ENCODE measurements around the gene NRTN.
A peak's percentile ranks its signal among the peaks of the same experiment; 100 is the strongest.

DNA sequence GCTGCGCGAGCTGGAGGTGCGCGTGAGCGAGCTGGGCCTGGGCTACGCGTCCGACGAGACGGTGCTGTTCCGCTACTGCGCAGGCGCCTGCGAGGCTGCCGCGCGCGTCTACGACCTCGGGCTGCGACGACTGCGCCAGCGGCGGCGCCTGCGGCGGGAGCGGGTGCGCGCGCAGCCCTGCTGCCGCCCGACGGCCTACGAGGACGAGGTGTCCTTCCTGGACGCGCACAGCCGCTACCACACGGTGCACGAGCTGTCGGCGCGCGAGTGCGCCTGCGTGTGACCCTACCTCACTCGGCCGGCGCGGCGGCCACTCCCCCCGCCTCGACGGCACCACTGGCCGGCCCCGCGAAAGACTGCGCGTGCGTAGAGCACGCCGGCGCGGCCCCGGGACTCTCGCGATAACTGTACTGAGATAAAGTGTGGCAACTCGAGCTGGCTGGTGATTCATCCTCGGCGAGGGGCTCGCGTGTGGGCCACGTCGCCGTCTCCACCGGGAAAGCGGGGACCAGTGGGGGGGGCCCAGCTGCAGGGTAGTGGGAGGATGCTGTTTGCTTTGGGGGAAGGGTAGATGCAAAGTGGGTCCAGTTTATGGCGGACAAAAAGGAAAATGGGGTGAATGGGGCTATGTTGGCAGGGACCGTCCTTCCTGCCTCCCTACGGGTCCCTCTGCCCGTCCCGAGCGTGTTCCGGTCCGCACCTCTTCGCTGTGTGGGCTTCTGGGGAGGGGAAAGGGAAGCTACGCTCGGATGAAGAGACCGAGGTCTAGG lies 23.2 kb downstream of the NRTN start:
- TF ChIP-seq EP300 (IDR thresholded peaks at IDR 0.05; ENCODE audit: low read depth) (no peak), POLR2A (IDR thresholded peaks at IDR 0.05) (peak; percentile 90)
- TF ChIP-seq, protein P1, sequence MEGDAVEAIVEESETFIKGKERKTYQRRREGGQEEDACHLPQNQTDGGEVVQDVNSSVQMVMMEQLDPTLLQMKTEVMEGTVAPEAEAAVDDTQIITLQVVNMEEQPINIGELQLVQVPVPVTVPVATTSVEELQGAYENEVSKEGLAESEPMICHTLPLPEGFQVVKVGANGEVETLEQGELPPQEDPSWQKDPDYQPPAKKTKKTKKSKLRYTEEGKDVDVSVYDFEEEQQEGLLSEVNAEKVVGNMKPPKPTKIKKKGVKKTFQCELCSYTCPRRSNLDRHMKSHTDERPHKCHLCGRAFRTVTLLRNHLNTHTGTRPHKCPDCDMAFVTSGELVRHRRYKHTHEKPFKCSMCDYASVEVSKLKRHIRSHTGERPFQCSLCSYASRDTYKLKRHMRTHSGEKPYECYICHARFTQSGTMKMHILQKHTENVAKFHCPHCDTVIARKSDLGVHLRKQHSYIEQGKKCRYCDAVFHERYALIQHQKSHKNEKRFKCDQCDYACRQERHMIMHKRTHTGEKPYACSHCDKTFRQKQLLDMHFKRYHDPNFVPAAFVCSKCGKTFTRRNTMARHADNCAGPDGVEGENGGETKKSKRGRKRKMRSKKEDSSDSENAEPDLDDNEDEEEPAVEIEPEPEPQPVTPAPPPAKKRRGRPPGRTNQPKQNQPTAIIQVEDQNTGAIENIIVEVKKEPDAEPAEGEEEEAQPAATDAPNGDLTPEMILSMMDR (IDR thresholded peaks at IDR 0.05) = no peak

Measured in transverse colon (tissue), 3 donors.